Sigmoid colon (tissue), 4 donors: ENCODE data around the gene UROD.

Source experiments
- EP300 ChIP-seq, 4 donors: sonication (generic); formaldehyde crosslinking; IDR thresholded peaks; one replicate each; pipeline ENCODE4 v1.6.1; 2017; ENCODE audit warnings: antibody characterized with exemption in 4 of 4
- TF ChIP-seq, protein P1 (sequence below), 4 experiments: fragments of 450-650 bp in 3 of 4; fragments of 200-600 bp in 1 of 4; IDR thresholded peaks; one replicate each; pipeline ENCODE4 v1.5.1; 2016 to 2019; ENCODE audit warnings: antibody characterized with exemption in 4 of 4, mild to moderate bottlenecking in 3 of 4, moderate library complexity in 2 of 4

- TF ChIP-seq, protein P1, sequence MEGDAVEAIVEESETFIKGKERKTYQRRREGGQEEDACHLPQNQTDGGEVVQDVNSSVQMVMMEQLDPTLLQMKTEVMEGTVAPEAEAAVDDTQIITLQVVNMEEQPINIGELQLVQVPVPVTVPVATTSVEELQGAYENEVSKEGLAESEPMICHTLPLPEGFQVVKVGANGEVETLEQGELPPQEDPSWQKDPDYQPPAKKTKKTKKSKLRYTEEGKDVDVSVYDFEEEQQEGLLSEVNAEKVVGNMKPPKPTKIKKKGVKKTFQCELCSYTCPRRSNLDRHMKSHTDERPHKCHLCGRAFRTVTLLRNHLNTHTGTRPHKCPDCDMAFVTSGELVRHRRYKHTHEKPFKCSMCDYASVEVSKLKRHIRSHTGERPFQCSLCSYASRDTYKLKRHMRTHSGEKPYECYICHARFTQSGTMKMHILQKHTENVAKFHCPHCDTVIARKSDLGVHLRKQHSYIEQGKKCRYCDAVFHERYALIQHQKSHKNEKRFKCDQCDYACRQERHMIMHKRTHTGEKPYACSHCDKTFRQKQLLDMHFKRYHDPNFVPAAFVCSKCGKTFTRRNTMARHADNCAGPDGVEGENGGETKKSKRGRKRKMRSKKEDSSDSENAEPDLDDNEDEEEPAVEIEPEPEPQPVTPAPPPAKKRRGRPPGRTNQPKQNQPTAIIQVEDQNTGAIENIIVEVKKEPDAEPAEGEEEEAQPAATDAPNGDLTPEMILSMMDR (IDR thresholded peaks at IDR 0.05), result no peak
- no peak for TF ChIP-seq EP300 (IDR thresholded peaks at IDR 0.05)
Observed at GRCh38 chr1:44964396-44964795, 47.7 kb upstream of the UROD start.
